Effector CD4-positive, alpha-beta T cell (primary cell): ENCODE measurements around the gene RFX2.

ENCODE experiments used
- DNase-seq: peaks from one replicate; pipeline ENCODE4 v3.0.0-alpha.2; 2020

Gene RFX2

GRCh38 chr19:5950741-5951140 lies 159.6 kb downstream of the RFX2 start:
- DNase-seq, result no peak

- peak; percentile 18 for DNase-seq
These were observed 160.5 kb downstream of the RFX2 start for GRCh38 chr19:5949792-5950305.

- no peak for DNase-seq
These were observed 161.3 kb downstream of the RFX2 start for GRCh38 chr19:5948752-5949564.

DNA sequence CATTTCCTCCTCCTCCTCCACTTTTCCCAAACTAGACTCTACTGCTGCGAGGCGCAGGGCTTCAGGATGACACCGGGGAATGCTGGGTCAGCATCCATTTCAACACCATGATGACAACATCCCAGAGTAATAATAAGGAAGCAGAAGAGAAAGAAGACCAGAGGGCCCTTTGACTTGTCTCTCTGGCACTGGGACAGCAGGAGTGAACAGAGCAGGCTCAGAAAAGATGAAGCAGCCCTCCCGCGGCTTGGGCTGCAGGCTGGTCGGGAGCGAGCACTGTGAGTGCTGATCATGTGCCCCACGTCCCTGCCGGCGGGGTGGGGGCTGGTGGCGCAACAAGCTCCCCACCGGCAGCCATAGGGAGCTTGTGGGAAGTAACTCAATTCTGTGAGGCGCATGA lies 162.9 kb downstream of the RFX2 start:
- no peak for DNase-seq

DNA sequence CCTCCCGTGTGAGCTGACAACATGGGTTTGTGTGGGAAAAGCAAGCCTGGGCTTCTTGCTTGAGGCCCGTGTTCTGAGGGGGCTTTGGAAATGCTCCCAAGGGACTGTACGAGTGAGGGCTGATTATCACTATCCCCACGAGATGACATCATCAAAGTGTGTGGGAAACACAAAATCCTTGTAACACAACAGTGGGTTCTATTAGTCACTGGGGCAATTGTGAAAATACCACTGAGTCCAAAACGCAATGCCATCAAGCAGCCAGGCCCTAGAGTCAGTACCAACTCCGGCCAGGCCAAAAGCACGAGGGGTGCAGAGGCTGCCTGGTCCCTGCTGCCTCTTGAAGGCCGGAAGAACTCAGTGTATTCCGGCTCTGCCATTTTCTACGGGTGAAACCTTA lies 166.7 kb downstream of the RFX2 start:
- no peak for DNase-seq
